ENCODE data around the gene ZC3HAV1. TPM values are rescaled to one million over a fixed set of nuclear protein-coding genes. Genes with fewer than 3 reads are reported as not detected.
A peak's percentile ranks its signal among the peaks of the same experiment; 100 is the strongest.

ZC3HAV1 gene
- total and polyA plus RNA-seq, 2 of the 13 experiments (the other 11 are each of a cell fraction or from before 2014, with no cell fraction given), result 12.7 to 23.7 TPM

DNA sequence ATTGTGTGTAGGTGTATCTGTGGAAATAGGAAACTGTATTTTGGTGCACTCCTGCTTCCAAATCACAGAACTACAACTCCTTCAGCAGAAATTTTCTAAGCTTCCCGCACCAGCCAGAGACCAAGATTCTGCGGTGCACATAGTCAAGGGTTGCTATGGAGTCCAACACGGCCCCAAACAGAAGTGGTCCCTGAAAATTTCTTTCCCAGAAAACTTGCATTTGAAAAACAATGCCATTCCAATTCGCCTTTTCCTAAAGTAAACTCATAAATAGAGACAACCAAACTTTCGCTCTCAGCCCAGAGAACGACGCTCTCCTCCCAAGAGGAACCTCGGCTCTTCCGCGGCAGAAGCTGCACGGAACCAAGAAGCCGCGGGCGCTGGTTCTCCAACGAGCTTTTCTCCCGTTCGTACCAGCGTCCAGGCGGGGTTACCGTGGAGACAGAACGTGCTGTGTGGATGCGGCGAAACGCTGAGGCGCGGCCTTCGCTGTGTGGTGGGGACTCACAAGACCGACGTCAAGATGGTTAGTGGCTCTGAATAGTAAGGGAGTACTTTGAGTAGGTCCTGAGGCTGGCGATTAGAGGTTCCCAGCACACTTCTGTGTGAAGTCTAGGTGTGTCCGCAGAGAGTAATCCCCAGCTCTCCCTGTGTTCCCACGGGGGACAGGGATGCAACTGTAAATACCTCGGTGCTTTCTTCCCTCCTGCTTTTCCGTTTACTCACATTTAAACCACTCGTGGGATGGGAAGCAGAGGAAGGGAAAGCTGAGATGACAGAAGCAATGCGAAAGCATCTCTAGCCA, 24.0 kb upstream of the ZC3HAV1 start (continued):
- TF ChIP-seq, protein P1, sequence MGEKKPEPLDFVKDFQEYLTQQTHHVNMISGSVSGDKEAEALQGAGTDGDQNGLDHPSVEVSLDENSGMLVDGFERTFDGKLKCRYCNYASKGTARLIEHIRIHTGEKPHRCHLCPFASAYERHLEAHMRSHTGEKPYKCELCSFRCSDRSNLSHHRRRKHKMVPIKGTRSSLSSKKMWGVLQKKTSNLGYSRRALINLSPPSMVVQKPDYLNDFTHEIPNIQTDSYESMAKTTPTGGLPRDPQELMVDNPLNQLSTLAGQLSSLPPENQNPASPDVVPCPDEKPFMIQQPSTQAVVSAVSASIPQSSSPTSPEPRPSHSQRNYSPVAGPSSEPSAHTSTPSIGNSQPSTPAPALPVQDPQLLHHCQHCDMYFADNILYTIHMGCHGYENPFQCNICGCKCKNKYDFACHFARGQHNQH (CRISPR knock-in tag; IDR thresholded peaks at IDR 0.05), result peak; percentile 85
- no peak for TF ChIP-seq CAMTA2 (CRISPR knock-in tag; IDR thresholded peaks at IDR 0.05; ENCODE audit: borderline replicate concordance)
- peak; percentile 29; the same call in 1 of the 2 replicates for TF ChIP-seq ZSCAN21 (CRISPR knock-in tag; IDR thresholded peaks at IDR 0.05; ENCODE audit: borderline replicate concordance)
- peak; percentile 86; the same call in 1 of the 2 replicates for TF ChIP-seq ZNF619 (CRISPR knock-in tag; IDR thresholded peaks at IDR 0.05)
- TF ChIP-seq ZSCAN31 (CRISPR knock-in tag; IDR thresholded peaks at IDR 0.05; ENCODE audit: low read depth), result peak; percentile 86
- TF ChIP-seq EEA1 (CRISPR knock-in tag; IDR thresholded peaks at IDR 0.05; ENCODE audit: borderline replicate concordance), result no peak; the same call in 1 of the 2 replicates
- TF ChIP-seq, protein P2, sequence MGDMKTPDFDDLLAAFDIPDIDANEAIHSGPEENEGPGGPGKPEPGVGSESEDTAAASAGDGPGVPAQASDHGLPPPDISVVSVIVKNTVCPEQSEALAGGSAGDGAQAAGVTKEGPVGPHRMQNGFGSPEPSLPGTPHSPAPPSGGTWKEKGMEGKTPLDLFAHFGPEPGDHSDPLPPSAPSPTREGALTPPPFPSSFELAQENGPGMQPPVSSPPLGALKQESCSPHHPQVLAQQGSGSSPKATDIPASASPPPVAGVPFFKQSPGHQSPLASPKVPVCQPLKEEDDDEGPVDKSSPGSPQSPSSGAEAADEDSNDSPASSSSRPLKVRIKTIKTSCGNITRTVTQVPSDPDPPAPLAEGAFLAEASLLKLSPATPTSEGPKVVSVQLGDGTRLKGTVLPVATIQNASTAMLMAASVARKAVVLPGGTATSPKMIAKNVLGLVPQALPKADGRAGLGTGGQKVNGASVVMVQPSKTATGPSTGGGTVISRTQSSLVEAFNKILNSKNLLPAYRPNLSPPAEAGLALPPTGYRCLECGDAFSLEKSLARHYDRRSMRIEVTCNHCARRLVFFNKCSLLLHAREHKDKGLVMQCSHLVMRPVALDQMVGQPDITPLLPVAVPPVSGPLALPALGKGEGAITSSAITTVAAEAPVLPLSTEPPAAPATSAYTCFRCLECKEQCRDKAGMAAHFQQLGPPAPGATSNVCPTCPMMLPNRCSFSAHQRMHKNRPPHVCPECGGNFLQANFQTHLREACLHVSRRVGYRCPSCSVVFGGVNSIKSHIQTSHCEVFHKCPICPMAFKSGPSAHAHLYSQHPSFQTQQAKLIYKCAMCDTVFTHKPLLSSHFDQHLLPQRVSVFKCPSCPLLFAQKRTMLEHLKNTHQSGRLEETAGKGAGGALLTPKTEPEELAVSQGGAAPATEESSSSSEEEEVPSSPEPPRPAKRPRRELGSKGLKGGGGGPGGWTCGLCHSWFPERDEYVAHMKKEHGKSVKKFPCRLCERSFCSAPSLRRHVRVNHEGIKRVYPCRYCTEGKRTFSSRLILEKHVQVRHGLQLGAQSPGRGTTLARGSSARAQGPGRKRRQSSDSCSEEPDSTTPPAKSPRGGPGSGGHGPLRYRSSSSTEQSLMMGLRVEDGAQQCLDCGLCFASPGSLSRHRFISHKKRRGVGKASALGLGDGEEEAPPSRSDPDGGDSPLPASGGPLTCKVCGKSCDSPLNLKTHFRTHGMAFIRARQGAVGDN (CRISPR knock-in tag; IDR thresholded peaks at IDR 0.05), result peak; percentile 95
- peak; percentile 96 for TF ChIP-seq U2AF1 (optimal IDR thresholded peaks at IDR 0.05; ENCODE audit: low read depth, low read length)
- TF ChIP-seq YY1 (IDR thresholded peaks at IDR 0.05; ENCODE audit: insufficient read depth, insufficient replicate concordance, low read depth, low read length), result peak; percentile 83
- peak; percentile 43; the same call in 1 of the 2 replicates for TF ChIP-seq GATA4 (IDR thresholded peaks at IDR 0.05; ENCODE audit: borderline replicate concordance, low read depth)
- peak; percentile 94 for TF ChIP-seq RFX3 (CRISPR knock-in tag; IDR thresholded peaks at IDR 0.05)
- peak; percentile 89; the same call in 1 of the 2 replicates for TF ChIP-seq MIER3 (CRISPR knock-in tag; IDR thresholded peaks at IDR 0.05; ENCODE audit: borderline replicate concordance)
- TF ChIP-seq HCFC1 (IDR thresholded peaks at IDR 0.05; ENCODE audit: low read depth, low read length), result peak; percentile 74
- TF ChIP-seq MIER2 (CRISPR knock-in tag; IDR thresholded peaks at IDR 0.05), result peak; percentile 79
- peak; percentile 75; the same call in 1 of the 2 replicates for TF ChIP-seq MAF1 (CRISPR knock-in tag; IDR thresholded peaks at IDR 0.05; ENCODE audit: borderline replicate concordance)
- peak; percentile 48 for TF ChIP-seq ZNF724P (CRISPR knock-in tag; IDR thresholded peaks at IDR 0.05; ENCODE audit: borderline replicate concordance)
- TF ChIP-seq ZNF816 (CRISPR knock-in tag; IDR thresholded peaks at IDR 0.05; ENCODE audit: borderline replicate concordance), result no peak
- peak; percentile 85 for TF ChIP-seq EED (CRISPR knock-in tag; IDR thresholded peaks at IDR 0.05)
- TF ChIP-seq, protein P3, sequence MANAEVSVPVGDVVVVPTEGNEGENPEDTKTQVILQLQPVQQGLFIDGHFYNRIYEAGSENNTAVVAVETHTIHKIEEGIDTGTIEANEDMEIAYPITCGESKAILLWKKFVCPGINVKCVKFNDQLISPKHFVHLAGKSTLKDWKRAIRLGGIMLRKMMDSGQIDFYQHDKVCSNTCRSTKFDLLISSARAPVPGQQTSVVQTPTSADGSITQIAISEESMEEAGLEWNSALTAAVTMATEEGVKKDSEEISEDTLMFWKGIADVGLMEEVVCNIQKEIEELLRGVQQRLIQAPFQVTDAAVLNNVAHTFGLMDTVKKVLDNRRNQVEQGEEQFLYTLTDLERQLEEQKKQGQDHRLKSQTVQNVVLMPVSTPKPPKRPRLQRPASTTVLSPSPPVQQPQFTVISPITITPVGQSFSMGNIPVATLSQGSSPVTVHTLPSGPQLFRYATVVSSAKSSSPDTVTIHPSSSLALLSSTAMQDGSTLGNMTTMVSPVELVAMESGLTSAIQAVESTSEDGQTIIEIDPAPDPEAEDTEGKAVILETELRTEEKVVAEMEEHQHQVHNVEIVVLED (CRISPR knock-in tag; IDR thresholded peaks at IDR 0.05; ENCODE audit: borderline replicate concordance), result peak; percentile 94
- TF ChIP-seq ZMAT3 (CRISPR knock-in tag; conservative IDR thresholded peaks at IDR 0.05), result no peak
- 0 out of 2 replicates have a peak, but pooled peaks have one; percentile 76 for TF ChIP-seq ZNF292 (CRISPR knock-in tag; IDR thresholded peaks at IDR 0.05; ENCODE audit: borderline replicate concordance, low read depth)
- TF ChIP-seq ZNF143 (CRISPR knock-in tag; IDR thresholded peaks at IDR 0.05), result peak; percentile 64; the same call in 1 of the 2 replicates
- TF ChIP-seq NCOR1 (IDR thresholded peaks at IDR 0.05; ENCODE audit: borderline replicate concordance, low read length), result peak; percentile 74; the same call in 1 of the 2 replicates
